ENCODE data around the gene HNRNPH2. TPM values are rescaled to one million over a fixed set of nuclear protein-coding genes. Genes with fewer than 3 reads are reported as not detected.

Gene HNRNPH2
- total RNA-seq, 1 donor from 2014 or later, result 64.0 TPM

GRCh38 chrX:101460669-101461068 lies 52.6 kb downstream of the HNRNPH2 start:
- DNase-seq (ENCODE audit: low spot score), result no peak

GRCh38 chrX:101462892-101463291 lies 54.9 kb downstream of the HNRNPH2 start:
- DNase-seq (ENCODE audit: low spot score), result no peak

Other genes with a start within 250 kb of the HNRNPH2 start
- gene DRP2, start 188.4 kb upstream of the HNRNPH2 start, total RNA-seq, result 2.1 TPM
- 0.18 TPM for gene TAF7L, start 116.9 kb upstream of the HNRNPH2 start, total RNA-seq
- gene TIMM8A, start 59.5 kb upstream of the HNRNPH2 start, total RNA-seq, result 16.7 TPM
- 7.9 TPM for gene BTK, start 22.0 kb upstream of the HNRNPH2 start, total RNA-seq
- 427 TPM for gene RPL36A, start 17.2 kb upstream of the HNRNPH2 start, total RNA-seq
- 13.7 TPM for gene GLA, start 297 bp upstream of the HNRNPH2 start, total RNA-seq
- 29.8 TPM for gene ARMCX4, start 77.2 kb downstream of the HNRNPH2 start, total RNA-seq
- gene ARMCX1, start 142.3 kb downstream of the HNRNPH2 start, total RNA-seq, result 17.6 TPM
- gene ARMCX6, start 209.8 kb downstream of the HNRNPH2 start, total RNA-seq, result 57.4 TPM
- 53.3 TPM for gene ARMCX3, start 214.9 kb downstream of the HNRNPH2 start, total RNA-seq